Ovary (tissue), 9 donors: Measurements from ENCODE around the gene SLC5A12. TPM values are rescaled to one million over a fixed set of nuclear protein-coding genes. Genes with fewer than 3 reads are reported as not detected.

Experiments used
- DNase-seq, 5 donors: peaks; one replicate each; pipeline ENCODE4 v3.0.0-alpha.2; 2019 to 2020
- H3K27ac ChIP-seq, 2 donors: fragments of 200-600 bp; one replicate each; pipeline versions ENCODE4 v1.5.1 to v1.8.0; 2019 to 2022
- H3K27me3 ChIP-seq: fragments of 200-600 bp; one replicate; pipeline ENCODE4 v1.8.0; 2022
- H3K36me3 ChIP-seq: fragments of 200-600 bp; sonication (generic); one replicate; pipeline ENCODE4 v1.5.1; 2019
- H3K4me1 ChIP-seq: one replicate; pipeline ENCODE4 v1.8.1; 2013; ENCODE audit warnings: mild to moderate bottlenecking, moderate library complexity; ENCODE audit not compliant: insufficient read depth
- H3K4me3 ChIP-seq: fragments of 200-600 bp; sonication (generic); one replicate; pipeline ENCODE4 v1.5.1; 2017
- H3K9me3 ChIP-seq, 2 donors: fragments of 200-600 bp in 1 of 2; sonication (generic) in 1 of 2; one replicate each; pipeline versions ENCODE4 v1.5.1 to v1.8.1; 2013 to 2019; ENCODE audit warnings: mild to moderate bottlenecking in 1 of 2, moderate library complexity in 1 of 2
- CTCF ChIP-seq, 3 donors: fragments of 450-650 bp in 2 of 3; fragments of 200-600 bp in 1 of 3; IDR thresholded peaks; one replicate each; pipeline versions ENCODE4 v1.5.1 to v1.8.0; 2016 to 2022; ENCODE audit warnings: antibody characterized with exemption in 3 of 3, mild to moderate bottlenecking in 1 of 3
- EP300 ChIP-seq: sonication (generic); formaldehyde crosslinking; IDR thresholded peaks from one replicate; pipeline ENCODE4 v1.6.1; 2017; ENCODE audit warnings: antibody characterized with exemption
- POLR2A ChIP-seq: fragments of 450-650 bp; IDR thresholded peaks from one replicate; pipeline ENCODE4 v1.6.1; 2017; ENCODE audit warnings: antibody characterized with exemption, mild to moderate bottlenecking, moderate library complexity
- WGBS, 3 donors: extraction: QIAGEN DNeasy Blood & Tissue Kit in 1 of 3; methylation state at CpG; one replicate each; pipeline versions ENCODE4 v1.1.5 to v1.1.7; 2013 to 2017; 5-methylcytosine and 5-hydroxymethylcytosine counted together
- intact Hi-C, 4 donors: fragments of 100-400 bp; cut with DNase I; formaldehyde crosslinking; loops; one replicate each; pipeline versions ENCODE4 v1.11.0 to v1.15.1; 2022 to 2023
- polyA plus RNA-seq, 2 donors: library from polyadenylated mRNA; stranded (reverse); fragments of 200-250 nt in 1 of 2; fragments of 350-450 nt in 1 of 2; fragmentation: Illumina TruSeq in 1 of 2; extraction: RNeasy Lipid Tissue Mini Kit (QIAGEN cat#74804) in 1 of 2; gene quantifications; one replicate each; pipeline ENCODE4 v1.2.3, GENCODE V29; 2013 to 2014
- total RNA-seq, 7 donors: library from RNA; depleted of rRNA in 2 of 7; stranded (reverse); fragments of >200 nt in 2 of 7; fragmentation: NEBNext Ultra II Directional in 3 of 7; extraction: Animal tissue kit (Norgen Biotek cat#: 25700) in 3 of 7; gene quantifications; one replicate each; pipeline versions ENCODE4 v1.1.0 to v1.2.4, GENCODE V29; 2016 to 2023
- donor health status: DM: no; HTN: no; CAD: no; lungs with moderate emphysema.
- donor health status: DM: no; HTN: no; CAD: no.
- donor health status: Bipolar disorder and iron deficiency.
- donor health status: DM: yes; HTN: yes; CAD: no.
- donor health status: DM: no; HTN: no; CAD: no.
- donor health status: DM: yes; HTN: yes; CAD: no.

SLC5A12 gene
- total and polyA plus RNA-seq, 9 donors: 0.02 to 0.48 (median 0.15) TPM; not detected in 6

- 49 to 65% (median 54%) methylated on average over 2 of the region's 2 CpGs for WGBS, 3 donors
- no peak for DNase-seq
- intact Hi-C loops: no loop called here
- no peaks in the 10 kb centered on the region for H3K36me3 ChIP-seq
- TF ChIP-seq POLR2A: no peak
- TF ChIP-seq CTCF (IDR thresholded peaks at IDR 0.05): no peak
- no peak for TF ChIP-seq EP300
- no peaks in the 10 kb centered on the region for H3K9me3 ChIP-seq
- H3K4me1 ChIP-seq: no peaks in the 10 kb centered on the region
- no peaks in the 10 kb centered on the region for H3K27me3 ChIP-seq
- H3K27ac ChIP-seq: no peak overlapping the region
- H3K4me3 ChIP-seq: no peak overlapping the region
Measured at GRCh38 chr11:26675233-26675928, 46.5 kb downstream of the SLC5A12 start.

- Histone ChIP-seq H3K9me3 (no peaks in the 10 kb centered on the region), H3K4me3 (no peak overlapping the region), H3K36me3 (no peaks in the 10 kb centered on the region), H3K27me3 (no peaks in the 10 kb centered on the region), H3K4me1 (no peaks in the 10 kb centered on the region), H3K27ac (no peak overlapping the region)
- no peak for TF ChIP-seq CTCF (IDR thresholded peaks at IDR 0.05)
- no peak for TF ChIP-seq POLR2A
- TF ChIP-seq EP300: no peak
- WGBS, 3 donors: 59 to 76% (median 66%) methylated on average over 1 of the region's 1 CpG
- intact Hi-C loops: no loop called here
- DNase-seq: no peak
Measured at GRCh38 chr11:26665946-26666345, 55.9 kb downstream of the SLC5A12 start.

GRCh38 chr11:26665036-26665435 lies 56.8 kb downstream of the SLC5A12 start:
- Histone ChIP-seq H3K27me3 (no peaks in the 10 kb centered on the region), H3K4me3 (no peak overlapping the region), H3K9me3 (no peaks in the 10 kb centered on the region), H3K36me3 (no peaks in the 10 kb centered on the region), H3K27ac (no peak overlapping the region), H3K4me1 (no peaks in the 10 kb centered on the region)
- no peak for DNase-seq
- TF ChIP-seq EP300 (no peak), POLR2A (no peak), CTCF (IDR thresholded peaks at IDR 0.05) (no peak)
- WGBS, 3 donors: 52 to 66% (median 58%) methylated on average over 2 of the region's 2 CpGs
- intact Hi-C loops: no loop called here

- no peaks in the 10 kb centered on the region for H3K4me1 ChIP-seq
- H3K27me3 ChIP-seq: no peaks in the 10 kb centered on the region
- H3K9me3 ChIP-seq: no peaks in the 10 kb centered on the region
- WGBS, 3 donors: 33 to 73% (median 47%) methylated on average over 1 of the region's 1 CpG
- TF ChIP-seq EP300: no peak
- TF ChIP-seq POLR2A: no peak
- no peak for TF ChIP-seq CTCF (IDR thresholded peaks at IDR 0.05)
- intact Hi-C loops: no loop called here
- no peaks in the 10 kb centered on the region for H3K36me3 ChIP-seq
- no peak for DNase-seq
- H3K27ac ChIP-seq: no peak overlapping the region
- H3K4me3 ChIP-seq: no peak overlapping the region
Measured at GRCh38 chr11:26662916-26663315, 58.9 kb downstream of the SLC5A12 start.
